SK-N-SH (cell line): ENCODE data around the gene SRCIN1. TPM values are rescaled to one million over a fixed set of nuclear protein-coding genes. Genes with fewer than 3 reads are reported as not detected.
"Not testable (repeated sequence)": the region's sequence is repeated elsewhere in the genome, so short reads cannot be mapped to it uniquely, and the experiment has no call there.

Experiments used
- CTCF ChIA-PET: fragments of 300-600, 350-600 bp; formaldehyde crosslinking; extraction: SDS; loops from one replicate; lab custom pipeline; 2021; lab: Yijun Ruan, JAX
- POLR2A ChIA-PET: fragments of 350-600 bp; sonication (Branson Sonifier 250); formaldehyde crosslinking; extraction: SDS; loops from one replicate; lab custom pipeline; 2020; ENCODE audit warnings: antibody characterized with exemption, inconsistent platforms; lab: Yijun Ruan, JAX
- DNase-seq: peaks from one replicate; pipeline ENCODE4 v3.0.0; 2012
- H2AFZ ChIP-seq: fragments of 200-600 bp; sonication (generic); 2 replicates; pipeline ENCODE4 v1.8.1; 2016; ENCODE audit warnings: antibody characterized with exemption, mild to moderate bottlenecking, low read depth
- H3F3A ChIP-seq: fragments of 200-600 bp; sonication (generic); replicated peaks from 2 replicates; pipeline ENCODE3; 2016; ENCODE audit warnings: antibody characterized with exemption, mild to moderate bottlenecking; ENCODE audit not compliant: insufficient read depth
- H3K27ac ChIP-seq, 2 experiments: fragments of 200-500 bp in 1 of 2; fragments of 200-600 bp in 1 of 2; sonication (Bioruptor generic) in 1 of 2; sonication (generic), shearing (Covaris generic) in 1 of 2; 2 replicates each; pipeline versions ENCODE4 v1.5.1 to v1.6.1; 2014 to 2016; ENCODE audit warnings: low read depth in 2 of 2, inconsistent platforms in 1 of 2, low read length in 1 of 2, mild to moderate bottlenecking in 1 of 2, mixed read lengths in 1 of 2
- H3K27me3 ChIP-seq: fragments of 200-600 bp; sonication (generic), shearing (Covaris generic); 2 replicates; pipeline ENCODE4 v1.6.1; 2016; ENCODE audit warnings: mixed run types; ENCODE audit not compliant: insufficient read depth
- H3K36me3 ChIP-seq, 2 experiments: fragments of 200-500 bp in 1 of 2; fragments of 200-600 bp in 1 of 2; sonication (Bioruptor generic) in 1 of 2; sonication (generic) in 1 of 2; replicated peaks in 1 of 2; 2 replicates each; pipeline versions ENCODE3 to v1.5.1; 2014 to 2016; ENCODE audit warnings: low read length in 1 of 2, mild to moderate bottlenecking in 1 of 2; ENCODE audit not compliant: insufficient read depth in 2 of 2, control insufficient read depth in 1 of 2
- H3K4me1 ChIP-seq, 2 experiments: fragments of 200-500 bp in 1 of 2; fragments of 200-600 bp in 1 of 2; sonication (Bioruptor generic) in 1 of 2; sonication (generic), shearing (Covaris generic) in 1 of 2; 2 replicates each; pipeline versions ENCODE4 v1.5.1 to v1.6.1; 2014 to 2016; ENCODE audit warnings: low read depth in 1 of 2, low read length in 1 of 2, mixed run types in 1 of 2; ENCODE audit not compliant: insufficient read depth in 2 of 2, control insufficient read depth in 1 of 2
- H3K4me2 ChIP-seq: fragments of 200-600 bp; sonication (generic), shearing (Covaris generic); 2 replicates; pipeline ENCODE4 v1.6.1; 2017; ENCODE audit warnings: mixed run types
- H3K4me3 ChIP-seq, 2 experiments: fragments of 200-500 bp in 1 of 2; fragments of 200-600 bp in 1 of 2; sonication (Bioruptor generic) in 1 of 2; sonication (generic), shearing (Covaris generic) in 1 of 2; 2 replicates each; pipeline versions ENCODE4 v1.5.1 to v1.8.1; 2014 to 2016; ENCODE audit warnings: low read depth in 2 of 2, inconsistent platforms in 1 of 2, low read length in 1 of 2, mild to moderate bottlenecking in 1 of 2, mixed read lengths in 1 of 2, moderate library complexity in 1 of 2
- H3K79me2 ChIP-seq: fragments of 200-600 bp; sonication (generic); 2 replicates; pipeline ENCODE4 v1.8.1; 2017; ENCODE audit warnings: mild to moderate bottlenecking; ENCODE audit not compliant: insufficient read depth
- H3K9ac ChIP-seq: fragments of 200-600 bp; sonication (generic); 2 replicates; pipeline ENCODE4 v1.6.1; 2017; ENCODE audit warnings: mixed run types
- H3K9me2 ChIP-seq: fragments of 200-600 bp; sonication (generic); 2 replicates; pipeline ENCODE4 v1.6.1; 2017; ENCODE audit warnings: mixed run types
- H3K9me3 ChIP-seq: fragments of 200-600 bp; sonication (generic); 2 replicates; pipeline ENCODE4 v1.6.1; 2017; ENCODE audit warnings: mixed run types, mild to moderate bottlenecking, moderate library complexity
- H4K20me1 ChIP-seq: fragments of 200-600 bp; sonication (generic); 2 replicates; pipeline ENCODE4 v1.6.1; 2017; ENCODE audit warnings: mild to moderate bottlenecking, mixed run types; ENCODE audit not compliant: insufficient read depth
- CTCF ChIP-seq: fragments of 200-600 bp; sonication (generic); IDR thresholded peaks from 2 replicates; pipeline ENCODE4 v1.6.1; 2017; ENCODE audit warnings: antibody characterized with exemption, mild to moderate bottlenecking, moderate library complexity
- RAD21 ChIP-seq: IDR thresholded peaks from 2 replicates; pipeline ENCODE4 v1.6.1; 2012; ENCODE audit warnings: mild to moderate bottlenecking, low read length
- SMC3 ChIP-seq: IDR thresholded peaks from 2 replicates; pipeline ENCODE4 v1.6.1; 2012; ENCODE audit warnings: low read depth, low read length, improper control_type of control experiment
- WGBS: methylation state at CpG from one replicate; pipeline ENCODE4 v1.1.6; 2017; ENCODE audit warnings: low lambda C conversion rate; 5-methylcytosine and 5-hydroxymethylcytosine counted together
- polyA plus RNA-seq, 3 experiments: library from polyadenylated mRNA; depleted of rRNA; stranded (reverse); fragments of >200 nt; gene quantifications; 2 replicates each; pipeline ENCODE4 v1.2.3, GENCODE V29; 2012

Gene SRCIN1
- polyA plus RNA-seq, 1 of the 3 experiments (the other 2 are of a cell fraction), result 1.0 TPM

DNA sequence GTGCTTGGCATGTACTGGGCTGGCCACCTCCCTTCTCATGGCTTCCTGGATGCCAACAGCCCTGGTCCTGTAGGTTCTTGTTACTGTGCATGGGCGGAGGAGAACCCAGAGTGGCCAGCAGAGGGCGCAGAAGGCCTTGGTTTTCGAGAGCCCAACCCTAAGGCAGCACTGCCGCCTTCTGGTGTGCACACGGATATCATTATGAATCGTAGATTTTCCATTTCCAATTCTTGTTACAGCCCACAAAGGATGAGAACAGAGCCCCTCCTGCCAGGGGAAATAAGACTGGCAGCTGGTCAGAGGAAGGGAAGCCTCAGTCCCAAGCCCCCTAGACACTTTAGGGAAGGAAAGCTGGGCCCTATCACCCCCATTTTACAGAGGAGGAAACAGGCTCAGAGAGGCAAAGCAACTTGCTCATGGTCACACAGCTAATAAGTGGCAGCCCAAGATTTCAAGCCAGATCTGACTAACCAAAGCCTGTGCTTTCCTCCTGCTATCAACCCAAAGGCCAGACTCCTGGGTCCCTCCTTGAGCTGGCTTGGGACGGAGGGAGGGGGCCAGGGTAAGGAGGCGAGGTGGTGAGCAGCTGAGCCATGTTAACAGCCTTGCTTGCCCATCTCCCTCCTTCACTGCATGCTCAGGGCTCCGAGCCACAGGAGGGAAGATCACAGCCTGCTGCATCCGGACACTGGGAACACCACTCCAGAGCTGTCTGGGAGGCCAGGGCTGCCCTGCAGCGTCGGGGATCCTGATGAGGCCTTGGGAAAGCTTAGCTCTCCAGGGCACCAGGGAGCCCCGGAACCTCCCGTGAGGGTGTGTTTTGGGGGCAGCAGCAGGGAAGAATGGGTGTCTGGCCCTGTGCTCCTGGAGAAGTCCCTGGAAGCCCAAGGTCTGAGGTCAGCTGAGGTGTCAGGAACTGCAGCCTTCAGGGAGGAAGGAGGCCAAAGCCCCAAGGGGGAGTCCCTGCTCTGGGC lies 113.4 kb downstream of the SRCIN1 start:
- H3K4me2 ChIP-seq, H3K27me3 ChIP-seq, H3K4me1 ChIP-seq, H3K9me3 ChIP-seq, POLR2A ChIA-PET, H2AFZ ChIP-seq, H3F3A ChIP-seq, H4K20me1 ChIP-seq, H3K4me3 ChIP-seq, H3K27ac ChIP-seq, H3K9me2 ChIP-seq, H3K9ac ChIP-seq: not testable (repeated sequence)
- peak; percentile 76 for TF ChIP-seq RAD21
- peak; percentile 70 for TF ChIP-seq CTCF
- TF ChIP-seq SMC3, result peak; percentile 85
- H3K79me2 ChIP-seq, result peaks cover 12% of the 10 kb centered on the region; the same call in 1 of the 2 replicates
- peak; percentile 79 for DNase-seq
- CTCF ChIA-PET, result interaction anchor here (0.7 to 2.9 kb wide), 24 partner anchors 12 to 182 kb away, joined by 3 to 32 read pairs (median 3); partner anchors contain the start of genes ARHGAP23 and SRCIN1
- 58% methylated on average over 11 of the region's 14 CpGs for WGBS
- peaks cover 35 to 51% of the 10 kb centered on the region in 2 experiments for H3K36me3 ChIP-seq

DNA sequence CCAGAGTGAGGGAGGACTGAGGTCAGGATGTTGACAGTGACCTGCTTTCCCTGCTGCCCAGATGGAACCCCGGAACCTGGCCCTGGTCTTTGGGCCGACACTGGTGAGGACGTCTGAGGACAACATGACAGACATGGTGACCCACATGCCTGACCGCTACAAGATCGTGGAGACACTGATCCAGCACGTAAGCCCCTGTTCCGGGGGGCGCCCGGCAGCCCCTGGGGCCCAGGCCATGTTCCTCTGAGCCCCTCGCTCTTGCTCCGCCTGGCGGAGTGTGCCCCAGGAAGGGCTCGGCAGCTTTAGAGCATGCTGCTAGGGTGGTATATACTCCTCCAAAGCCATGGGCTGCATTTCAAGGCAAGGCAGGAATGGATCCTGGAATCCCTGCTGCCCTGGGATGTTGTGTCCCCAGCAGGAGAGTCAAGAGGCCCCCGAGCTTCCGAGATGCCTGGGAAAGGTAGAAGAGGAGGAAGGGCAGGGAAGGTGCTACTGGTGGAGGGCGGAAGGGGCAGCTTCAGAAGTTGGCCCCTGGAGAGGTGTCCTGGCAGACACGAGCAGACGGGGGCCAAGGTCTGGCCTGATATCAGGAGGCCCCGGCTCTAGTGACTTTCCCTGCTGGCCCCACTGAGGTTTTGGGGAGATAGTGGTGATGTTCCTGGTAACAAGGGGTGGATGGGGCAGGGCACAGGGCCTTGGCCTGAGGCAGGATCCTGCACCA lies 114.2 kb downstream of the SRCIN1 start:
- H3K4me1 ChIP-seq, H2AFZ ChIP-seq, H3K4me3 ChIP-seq, H3K27me3 ChIP-seq, H3K27ac ChIP-seq, DNase-seq, POLR2A ChIA-PET, H3K9ac ChIP-seq, H3K9me2 ChIP-seq, H4K20me1 ChIP-seq, H3K4me2 ChIP-seq, H3F3A ChIP-seq, H3K9me3 ChIP-seq: not testable (repeated sequence)
- CTCF ChIA-PET, result interaction anchor here (0.6 to 2.9 kb wide), 13 partner anchors 15 to 882 kb away, joined by 3 to 32 read pairs (median 4); partner anchors contain the start of genes ARHGAP23 and SYNRG
- WGBS, result 81% methylated on average over 10 of the region's 19 CpGs
- Histone ChIP-seq H3K79me2 (peaks cover 14% of the 10 kb centered on the region; the same call in 1 of the 2 replicates), H3K36me3 (peaks cover 41 to 45% of the 10 kb centered on the region in 2 experiments)

DNA sequence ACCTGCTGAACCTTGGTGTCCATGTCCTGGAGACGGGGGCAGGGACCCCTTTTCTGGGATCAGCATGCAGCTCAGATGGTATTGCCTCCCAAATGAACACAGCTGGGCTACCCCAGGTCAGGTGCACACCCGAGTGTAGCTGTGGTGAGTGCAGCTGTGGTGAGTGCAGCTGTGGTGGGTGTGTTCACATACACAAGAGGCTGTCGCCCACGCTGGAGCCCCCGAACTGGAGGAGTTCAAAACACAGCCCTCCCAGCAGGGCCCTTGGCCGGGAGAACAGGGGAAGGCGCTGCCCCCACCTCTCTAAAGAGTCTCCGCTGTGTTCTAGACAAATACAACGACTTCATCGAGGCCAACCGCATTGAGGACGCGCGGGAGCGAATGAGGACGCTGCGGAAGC lies 116.0 kb downstream of the SRCIN1 start:
- H3K4me3 ChIP-seq, H3K9ac ChIP-seq, H3K4me2 ChIP-seq, H3K27ac ChIP-seq, H3K4me1 ChIP-seq, H3K27me3 ChIP-seq, H4K20me1 ChIP-seq, H2AFZ ChIP-seq, H3K9me3 ChIP-seq, H3F3A ChIP-seq, H3K9me2 ChIP-seq, DNase-seq, POLR2A ChIA-PET: not testable (repeated sequence)
- peaks cover 31 to 53% of the 10 kb centered on the region in 2 experiments for H3K36me3 ChIP-seq
- CTCF ChIA-PET, result interaction anchor here (1.0 to 3.2 kb wide), 5 partner anchors 20 to 178 kb away, joined by 3 to 15 read pairs (median 4); no protein-coding TSS in a partner anchor
- WGBS, result 94% methylated on average over 17 of the region's 17 CpGs
- peaks cover 20% of the 10 kb centered on the region for H3K79me2 ChIP-seq

GRCh38 chr17:38485681-38486298 lies 120.0 kb downstream of the SRCIN1 start:
- POLR2A ChIA-PET, result not testable (repeated sequence)
- CTCF ChIA-PET, result interaction anchor here (0.7 to 2.9 kb wide), 13 partner anchors 11 to 182 kb away, joined by 3 to 14 read pairs (median 4); no protein-coding TSS in a partner anchor

More at GRCh38 chr17:38485681-38486298, 120.0 kb downstream of the SRCIN1 start:
- not testable (repeated sequence) for H2AFZ ChIP-seq, H3K27me3 ChIP-seq, H3K9me2 ChIP-seq, H3K4me2 ChIP-seq, H3K4me1 ChIP-seq, H3K9ac ChIP-seq, DNase-seq, H3K27ac ChIP-seq, H3K9me3 ChIP-seq, H4K20me1 ChIP-seq, H3K4me3 ChIP-seq
- peaks cover 15% of the 10 kb centered on the region for H3K79me2 ChIP-seq
- peaks cover 20 to 37% of the 10 kb centered on the region in 2 experiments for H3K36me3 ChIP-seq
- whole genome bisulfite sequencing, result 94% methylated on average over 12 of the region's 13 CpGs
- peaks cover 17% of the 10 kb centered on the region for H3F3A ChIP-seq
